Osteoblast (primary cell): ENCODE measurements around the gene NOD1. TPM values are rescaled to one million over a fixed set of nuclear protein-coding genes. Genes with fewer than 3 reads are reported as not detected.
"Not testable (repeated sequence)": the region's sequence is repeated elsewhere in the genome, so short reads cannot be mapped to it uniquely, and the experiment has no call there.

ENCODE experiments used
- DNase-seq: peaks from one replicate; pipeline ENCODE4 v3.0.0; 2011; ENCODE audit warnings: low spot score, mixed read lengths; ENCODE audit not compliant: insufficient read length; ENCODE audit errors: missing footprints
- H2AFZ ChIP-seq: 2 replicates; pipeline ENCODE4 v1.6.0; 2011; ENCODE audit warnings: mild to moderate bottlenecking, low read length
- H3K27ac ChIP-seq: 2 replicates; pipeline ENCODE4 v1.5.1; 2011; ENCODE audit warnings: mild to moderate bottlenecking, low read depth, low read length, moderate library complexity
- H3K27me3 ChIP-seq: 2 replicates; pipeline ENCODE4 v1.6.0; 2012; ENCODE audit warnings: mild to moderate bottlenecking, control low read depth, inconsistent platforms, low read length, moderate library complexity; ENCODE audit not compliant: insufficient read depth
- H3K36me3 ChIP-seq: 2 replicates; pipeline ENCODE4 v1.5.1; 2011; ENCODE audit warnings: mild to moderate bottlenecking, low read length, control low read depth, moderate library complexity; ENCODE audit not compliant: insufficient read depth
- H3K4me1 ChIP-seq: 2 replicates; pipeline ENCODE4 v1.5.1; 2011; ENCODE audit warnings: mild to moderate bottlenecking, low read length, control low read depth, moderate library complexity; ENCODE audit not compliant: insufficient read depth
- H3K4me2 ChIP-seq: 2 replicates; pipeline ENCODE4 v1.6.0; 2011; ENCODE audit warnings: mild to moderate bottlenecking, low read length; ENCODE audit not compliant: insufficient read depth
- H3K4me3 ChIP-seq: fragments of 200-600 bp; sonication (generic); 3 replicates; pipeline ENCODE4 v1.5.1; 2012; ENCODE audit warnings: mild to moderate bottlenecking, low read length, inconsistent platforms; ENCODE audit not compliant: insufficient read depth
- H3K79me2 ChIP-seq: 2 replicates; pipeline ENCODE4 v1.6.0; 2012; ENCODE audit warnings: mild to moderate bottlenecking, low read length, control low read depth, inconsistent platforms; ENCODE audit not compliant: insufficient read depth
- H3K9me3 ChIP-seq: 2 replicates; pipeline ENCODE4 v1.5.1; 2011; ENCODE audit warnings: low read depth, low read length, control low read depth
- H4K20me1 ChIP-seq: 2 replicates; pipeline ENCODE4 v1.6.0; 2012; ENCODE audit warnings: mild to moderate bottlenecking, low read length, control low read depth; ENCODE audit not compliant: insufficient read depth
- CTCF ChIP-seq: IDR thresholded peaks from 2 replicates; pipeline ENCODE4 v1.5.1; 2011; ENCODE audit warnings: mild to moderate bottlenecking, low read depth, low read length, moderate library complexity; ENCODE audit errors: extremely low read depth
- total RNA-seq: library from RNA; depleted of rRNA; stranded (reverse); fragments of >200 nt; gene quantifications from 2 replicates; pipeline ENCODE4 v1.2.3, GENCODE V29; 2012

The NOD1 gene
- total RNA-seq, result 7.6 and 7.7 TPM in 2 replicates

GRCh38 chr7:30478349-30479201 is at the start of gene NOD1:
Gene NOD1, minus strand, starts transcription at chr7:30478784. Its CDS starts 21,863 bp downstream, at chr7:30456921.
- no peaks in the 10 kb centered on the region for H3K27me3 ChIP-seq
- H4K20me1 ChIP-seq, result no peaks in the 10 kb centered on the region
- peak within 1 kb of the TSS; percentile 76 for H3K4me3 ChIP-seq
- H3K9me3 ChIP-seq, result no peaks in the 10 kb centered on the region
- H3K79me2 ChIP-seq, result peaks cover 23% of the 10 kb centered on the region
- DNase-seq, result peak; percentile 91
- H3K27ac ChIP-seq, result peak within 1 kb of the TSS; percentile 81
- TF ChIP-seq CTCF, result no peak
- H2AFZ ChIP-seq, result peak within 1 kb of the TSS; percentile 81
- H3K4me1 ChIP-seq, result peaks cover 41% of the 10 kb centered on the region
- H3K36me3 ChIP-seq, result no peaks in the 10 kb centered on the region
- H3K4me2 ChIP-seq, result peak within 1 kb of the TSS; percentile 97

GRCh38 chr7:30527297-30527696 is 48.7 kb upstream of the NOD1 start:
- not testable (repeated sequence) for H3K36me3 ChIP-seq, H3K9me3 ChIP-seq, DNase-seq

GRCh38 chr7:30526163-30526562 is 47.6 kb upstream of the NOD1 start:
- H3K27me3 ChIP-seq, result no peaks in the 10 kb centered on the region
- no peaks in the 10 kb centered on the region for H3K79me2 ChIP-seq
- TF ChIP-seq CTCF, result no peak
- no peak overlapping the region for H3K27ac ChIP-seq
- peaks cover 9% of the 10 kb centered on the region for H3K4me1 ChIP-seq
- no peak overlapping the region for H3K4me3 ChIP-seq
- no peaks in the 10 kb centered on the region for H3K9me3 ChIP-seq
- no peaks in the 10 kb centered on the region for H3K36me3 ChIP-seq
- DNase-seq, result no peak
- H2AFZ ChIP-seq, result no peak overlapping the region
- no peak overlapping the region for H3K4me2 ChIP-seq
- no peaks in the 10 kb centered on the region for H4K20me1 ChIP-seq

More at GRCh38 chr7:30527297-30527696, 48.7 kb upstream of the NOD1 start:
- not testable (repeated sequence) for H2AFZ ChIP-seq, H3K4me2 ChIP-seq, H3K79me2 ChIP-seq, H3K27ac ChIP-seq, H3K27me3 ChIP-seq, H3K4me3 ChIP-seq, H4K20me1 ChIP-seq, H3K4me1 ChIP-seq

- H4K20me1 ChIP-seq, result no peaks in the 10 kb centered on the region
- H3K4me3 ChIP-seq, result no peak overlapping the region
- peak; percentile 50 for DNase-seq
- no peaks in the 10 kb centered on the region for H3K9me3 ChIP-seq
- H3K4me1 ChIP-seq, result peaks cover 16% of the 10 kb centered on the region
- H2AFZ ChIP-seq, result no peak overlapping the region
- TF ChIP-seq CTCF, result no peak
- no peak overlapping the region for H3K4me2 ChIP-seq
- H3K79me2 ChIP-seq, result no peaks in the 10 kb centered on the region
- no peaks in the 10 kb centered on the region for H3K36me3 ChIP-seq
- no peak overlapping the region for H3K27ac ChIP-seq
- no peaks in the 10 kb centered on the region for H3K27me3 ChIP-seq
Measured at GRCh38 chr7:30525429-30525828, 46.8 kb upstream of the NOD1 start.
